ENCODE results near the gene RAET1L. TPM values are rescaled to one million over a fixed set of nuclear protein-coding genes. Genes with fewer than 3 reads are reported as not detected.
"Not testable (repeated sequence)": the region's sequence is repeated elsewhere in the genome, so short reads cannot be mapped to it uniquely, and the experiment has no call there.

RAET1L gene
- total RNA-seq, 4 donors from 2014 or later, result not detected

GRCh38 chr6:149978610-149979009 is 46.7 kb downstream of the RAET1L start:
- Histone ChIP-seq H3K4me1 (no peaks in the 10 kb centered on the region), H3K27me3 (no peaks in the 10 kb centered on the region)
- TF ChIP-seq CTCF (IDR thresholded peaks at IDR 0.05), result no peak
- TF ChIP-seq POLR2A (IDR thresholded peaks at IDR 0.05), result no peak

GRCh38 chr6:149977221-149977620 is 48.1 kb downstream of the RAET1L start:
- Histone ChIP-seq H3K27ac (no peak overlapping the region), H3K27me3 (no peaks in the 10 kb centered on the region), H3K9me3 (no peaks in the 10 kb centered on the region), H3K4me3 (no peak overlapping the region), H3K4me1 (no peaks in the 10 kb centered on the region), H3K36me3 (no peaks in the 10 kb centered on the region)
- no peak for DNase-seq
- TF ChIP-seq POLR2A (IDR thresholded peaks at IDR 0.05) (no peak), CTCF (IDR thresholded peaks at IDR 0.05) (no peak)

More at GRCh38 chr6:149978610-149979009, 46.7 kb downstream of the RAET1L start:
- no peak overlapping the region for H3K27ac ChIP-seq
- H3K36me3 ChIP-seq, result no peaks in the 10 kb centered on the region
- no peak overlapping the region for H3K4me3 ChIP-seq
- no peak for DNase-seq
- H3K9me3 ChIP-seq, result no peaks in the 10 kb centered on the region

- H3K4me1 ChIP-seq, result no peaks in the 10 kb centered on the region
- no peaks in the 10 kb centered on the region for H3K36me3 ChIP-seq
- no peak overlapping the region for H3K27ac ChIP-seq
- H3K9me3 ChIP-seq, result no peaks in the 10 kb centered on the region
- no peak for DNase-seq
- TF ChIP-seq POLR2A (IDR thresholded peaks at IDR 0.05) (no peak), CTCF (IDR thresholded peaks at IDR 0.05) (no peak)
- no peaks in the 10 kb centered on the region for H3K27me3 ChIP-seq
- H3K4me3 ChIP-seq, result no peak overlapping the region
Observed at GRCh38 chr6:149975400-149975799, 49.9 kb downstream of the RAET1L start.

GRCh38 chr6:149974825-149975224 is 50.5 kb downstream of the RAET1L start:
- Histone ChIP-seq H3K27ac (no peak overlapping the region), H3K36me3 (no peaks in the 10 kb centered on the region), H3K27me3 (no peaks in the 10 kb centered on the region), H3K9me3 (no peaks in the 10 kb centered on the region), H3K4me1 (no peaks in the 10 kb centered on the region), H3K4me3 (no peak overlapping the region)
- TF ChIP-seq CTCF (IDR thresholded peaks at IDR 0.05) (no peak), POLR2A (IDR thresholded peaks at IDR 0.05) (no peak)
- DNase-seq, result no peak

GRCh38 chr6:149974394-149974793 is 50.9 kb downstream of the RAET1L start:
- not testable (repeated sequence) for H3K4me3 ChIP-seq, H3K27ac ChIP-seq, H3K36me3 ChIP-seq, DNase-seq, H3K9me3 ChIP-seq, H3K4me1 ChIP-seq, H3K27me3 ChIP-seq

- H3K4me1 ChIP-seq, result peaks cover 0 to 8% (median 6%) of the 10 kb centered on the region in 4 donors
- peaks cover 0 to under 1% (median 0%) of the 10 kb centered on the region in 4 donors for H3K9me3 ChIP-seq
- peaks cover 0 to 14% of the 10 kb centered on the region in 2 donors for H3K27me3 ChIP-seq
- no peak for TF ChIP-seq POLR2A (IDR thresholded peaks at IDR 0.05)
- TF ChIP-seq CTCF (IDR thresholded peaks at IDR 0.05), result no peak
- no peaks in the 10 kb centered on the region for H3K36me3 ChIP-seq
- no peak overlapping the region for H3K27ac ChIP-seq
- no peak for DNase-seq
- no peak overlapping the region for H3K4me3 ChIP-seq
Observed at GRCh38 chr6:149969635-149970034, 55.7 kb downstream of the RAET1L start.

GRCh38 chr6:149968909-149969308 is 56.4 kb downstream of the RAET1L start:
- H3K27ac ChIP-seq, H3K4me3 ChIP-seq, DNase-seq, H3K9me3 ChIP-seq, H3K36me3 ChIP-seq: not testable (repeated sequence)
- Histone ChIP-seq H3K27me3 (peaks cover 0 to 21% of the 10 kb centered on the region in 2 donors), H3K4me1 (peaks cover 0 to 16% (median 11%) of the 10 kb centered on the region in 4 donors)

Measured in Peyer's patch (tissue), 4 donors.